KG1 (cell line): ENCODE data around the gene PNLDC1.
"Not testable (repeated sequence)": the region's sequence is repeated elsewhere in the genome, so short reads cannot be mapped to it uniquely, and the experiment has no call there.

Experiments used
- DNase-seq: peaks from one replicate; lab custom pipeline; 2025; lab: John Stamatoyannopoulos, UW

The PNLDC1 gene

DNA sequence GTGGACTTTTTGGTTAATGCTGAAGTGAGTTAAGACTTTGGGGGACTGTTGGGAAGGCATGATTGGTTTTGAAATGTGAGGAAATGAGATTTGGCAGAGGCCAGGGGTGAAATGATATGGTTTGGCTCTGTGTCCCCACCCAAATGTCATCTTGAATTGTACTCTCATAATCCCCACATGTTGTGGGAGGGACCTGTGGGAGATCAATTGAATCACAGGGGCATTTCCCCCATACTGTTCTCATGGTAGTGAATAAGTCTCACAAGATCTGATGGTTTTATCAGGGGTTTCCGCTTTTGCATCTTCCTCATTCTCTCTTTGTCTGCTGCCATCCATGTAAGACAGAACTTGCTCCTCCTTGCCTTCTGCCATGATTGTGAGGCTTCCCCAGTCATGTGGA lies 49.8 kb downstream of the PNLDC1 start:
- not testable (repeated sequence) for DNase-seq

DNA sequence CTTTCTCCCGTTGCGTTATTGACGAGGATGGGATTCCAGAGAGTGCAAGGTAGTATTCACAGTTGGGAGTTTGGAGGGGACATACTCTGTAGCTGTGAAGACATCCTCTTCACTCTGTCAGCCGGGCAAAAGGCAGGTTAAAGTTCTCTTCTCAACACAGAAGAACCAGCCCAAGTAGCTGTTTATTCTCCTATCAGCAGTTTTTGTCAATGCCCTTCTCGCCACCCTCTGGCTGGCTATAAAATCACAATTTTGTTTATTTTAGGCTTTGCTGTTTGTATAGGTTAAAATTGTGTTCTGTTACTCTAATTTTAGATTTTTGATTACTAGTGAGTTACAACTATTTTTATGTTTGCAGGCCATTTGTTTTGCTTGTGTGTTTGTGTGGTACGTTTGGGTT lies 52.8 kb downstream of the PNLDC1 start:
- no peak for DNase-seq

GRCh38 chr6:159853754-159854153 lies 53.7 kb downstream of the PNLDC1 start:
- DNase-seq, result no peak

DNA sequence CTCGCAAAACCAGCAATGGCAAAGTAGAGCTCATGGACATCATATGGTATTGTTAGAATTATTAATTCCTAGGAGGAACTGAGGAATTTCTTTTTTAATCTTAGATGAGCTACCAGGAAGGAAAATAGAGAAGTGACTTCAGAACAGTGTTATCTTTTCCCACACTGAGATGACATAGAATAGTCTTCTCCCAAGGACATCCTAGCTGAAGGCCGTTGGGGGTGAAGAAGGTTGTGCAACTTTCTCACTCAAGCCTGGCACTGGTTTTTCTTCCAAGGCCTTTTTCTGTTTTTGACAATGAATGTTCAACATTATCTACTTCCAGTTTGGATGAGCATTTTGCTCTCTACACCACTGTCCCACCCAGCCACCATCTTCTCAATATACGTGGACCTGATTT lies 54.9 kb downstream of the PNLDC1 start:
- DNase-seq, result no peak

- no peak for DNase-seq
Measured at GRCh38 chr6:159858259-159858658, 58.2 kb downstream of the PNLDC1 start.

DNA sequence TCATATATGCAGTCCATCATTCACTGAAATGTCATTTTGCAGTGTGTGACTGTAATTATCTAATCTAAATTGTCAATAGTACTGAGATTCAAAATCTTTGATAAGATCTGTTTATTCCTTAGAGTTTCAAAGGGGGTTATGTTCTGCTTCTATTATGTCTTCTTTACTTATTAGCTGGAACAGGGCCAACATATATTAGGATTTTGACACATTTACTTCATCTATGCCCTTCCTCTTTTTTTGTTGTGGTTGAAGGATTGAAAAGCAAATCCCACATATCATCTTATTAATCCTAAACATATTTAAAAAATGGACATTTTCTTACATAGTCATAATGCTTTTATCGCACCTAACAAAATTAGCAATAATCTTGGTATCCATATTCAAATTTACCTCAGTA lies 60.4 kb downstream of the PNLDC1 start:
- no peak for DNase-seq

- DNase-seq, result no peak
Measured at GRCh38 chr6:159862103-159862502, 62.0 kb downstream of the PNLDC1 start.

DNA sequence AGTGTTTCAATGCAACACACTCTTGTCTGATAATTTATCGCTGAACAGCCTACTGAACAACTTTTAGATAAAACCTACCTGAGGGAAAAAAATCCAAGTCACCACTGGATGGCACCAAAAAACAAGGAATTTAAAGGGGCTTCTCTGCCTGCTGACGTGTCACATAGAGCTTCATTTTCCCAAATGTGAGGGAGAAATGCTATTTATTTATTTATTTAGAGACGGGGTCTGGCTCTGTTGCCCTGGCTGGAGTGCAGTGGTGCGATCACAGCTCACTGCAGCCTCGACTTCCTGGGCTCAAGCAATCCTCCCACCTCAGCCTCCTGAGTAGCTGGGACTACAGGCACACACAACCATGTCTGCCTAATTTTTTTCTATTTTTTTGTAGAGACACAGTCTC lies 63.3 kb downstream of the PNLDC1 start:
- DNase-seq, result peak; percentile 15

- no peak for DNase-seq
Measured at GRCh38 chr6:159865226-159865920, 65.3 kb downstream of the PNLDC1 start.

- no peak for DNase-seq
Measured at GRCh38 chr6:159866286-159867247, 66.5 kb downstream of the PNLDC1 start.
